ENCODE results near the gene CACNA1A.
"Not testable (repeated sequence)": the region's sequence is repeated elsewhere in the genome, so short reads cannot be mapped to it uniquely, and the experiment has no call there.

CACNA1A gene

GRCh38 chr19:13185763-13186657 is 320.3 kb downstream of the CACNA1A start:
- DNase-seq: not testable (repeated sequence)

GRCh38 chr19:13184926-13185325 is 321.4 kb downstream of the CACNA1A start:
- DNase-seq: not testable (repeated sequence)

GRCh38 chr19:13181747-13182388 is 324.4 kb downstream of the CACNA1A start:
- DNase-seq: peak; percentile 48

GRCh38 chr19:13178291-13178690 is 328.0 kb downstream of the CACNA1A start:
- not testable (repeated sequence) for DNase-seq

GRCh38 chr19:13177584-13177983 is 328.7 kb downstream of the CACNA1A start:
- DNase-seq: not testable (repeated sequence)

- DNase-seq: no peak
Observed at GRCh38 chr19:13176345-13176744, 329.9 kb downstream of the CACNA1A start.

GRCh38 chr19:13173139-13173737 is 333.0 kb downstream of the CACNA1A start:
- no peak for DNase-seq

- peak; percentile 78 for DNase-seq
Observed at GRCh38 chr19:13172346-13173138, 333.7 kb downstream of the CACNA1A start.

- no peak for DNase-seq
Observed at GRCh38 chr19:13171146-13171545, 335.1 kb downstream of the CACNA1A start.

- no peak for DNase-seq
Observed at GRCh38 chr19:13169769-13170168, 336.5 kb downstream of the CACNA1A start.

- not testable (repeated sequence) for DNase-seq
Observed at GRCh38 chr19:13166151-13166550, 340.1 kb downstream of the CACNA1A start.

- no peak for DNase-seq
Observed at GRCh38 chr19:13165162-13165997, 340.9 kb downstream of the CACNA1A start.

GRCh38 chr19:13164343-13165161 is 341.7 kb downstream of the CACNA1A start:
- peak; percentile 59 for DNase-seq

GRCh38 chr19:13163609-13164342 is 342.5 kb downstream of the CACNA1A start:
- DNase-seq: peak; percentile 43

- DNase-seq: peak; percentile 91
Observed at GRCh38 chr19:13162724-13163608, 343.3 kb downstream of the CACNA1A start.

- no peak for DNase-seq
Observed at GRCh38 chr19:13160557-13160956, 345.7 kb downstream of the CACNA1A start.

GRCh38 chr19:13159713-13160112 is 346.6 kb downstream of the CACNA1A start:
- DNase-seq: no peak

Data from CD4-positive, alpha-beta T cell treated with Interleukin-10 for 1 hour (primary cell).